DOHH2 (cell line): Measurements from ENCODE around the gene CREB5.
"Not testable (repeated sequence)": the region's sequence is repeated elsewhere in the genome, so short reads cannot be mapped to it uniquely, and the experiment has no call there.

Experiments used
- H3F3A ChIP-seq: fragments of 200-600 bp; sonication (generic), shearing (Covaris generic); 2 replicates; pipeline ENCODE4 v1.6.0; 2016; ENCODE audit warnings: antibody characterized with exemption, mild to moderate bottlenecking; ENCODE audit not compliant: control insufficient read depth, insufficient read depth
- H3K27ac ChIP-seq: fragments of 200-600 bp; sonication (generic); 2 replicates; pipeline ENCODE4 v1.5.1; 2014; ENCODE audit warnings: low read depth, mild to moderate bottlenecking, low read length, moderate library complexity
- H3K27me3 ChIP-seq: fragments of 200-600 bp; sonication (generic); 2 replicates; pipeline ENCODE4 v1.6.1; 2014; ENCODE audit warnings: mild to moderate bottlenecking, low read length, mixed read lengths; ENCODE audit not compliant: control insufficient read depth
- H3K36me3 ChIP-seq: fragments of 200-600 bp; sonication (generic); 2 replicates; pipeline ENCODE4 v1.6.1; 2014; ENCODE audit warnings: mild to moderate bottlenecking, low read length, moderate library complexity, mixed read lengths; ENCODE audit not compliant: control insufficient read depth
- H3K4me1 ChIP-seq: fragments of 200-600 bp; sonication (generic); 2 replicates; pipeline ENCODE4 v1.6.1; 2014; ENCODE audit warnings: mild to moderate bottlenecking, low read length, mixed read lengths; ENCODE audit not compliant: control insufficient read depth
- H3K4me2 ChIP-seq: fragments of 200-600 bp; sonication (generic); 2 replicates; pipeline ENCODE4 v1.6.0; 2014; ENCODE audit warnings: mild to moderate bottlenecking, low read length, moderate library complexity
- H3K4me3 ChIP-seq: fragments of 200-600 bp; sonication (generic); 2 replicates; pipeline ENCODE4 v1.5.1; 2014; ENCODE audit warnings: mild to moderate bottlenecking, low read length, mixed read lengths
- H3K79me2 ChIP-seq: fragments of 200-600 bp; sonication (generic); 2 replicates; pipeline ENCODE4 v1.6.1; 2014; ENCODE audit warnings: mild to moderate bottlenecking, low read length, mixed read lengths; ENCODE audit not compliant: control insufficient read depth
- H3K9me2 ChIP-seq: fragments of 200-600 bp; sonication (generic); replicated peaks from 2 replicates; pipeline ENCODE4 v1.6.1; 2014; ENCODE audit warnings: mild to moderate bottlenecking, low read length, mixed read lengths; ENCODE audit not compliant: control insufficient read depth
- H3K9me3 ChIP-seq: fragments of 200-600 bp; sonication (generic); 2 replicates; pipeline ENCODE4 v1.6.1; 2014; ENCODE audit warnings: antibody characterized with exemption, low read length, mixed read lengths; ENCODE audit not compliant: control insufficient read depth, insufficient read depth
- H4K20me1 ChIP-seq: fragments of 200-600 bp; sonication (generic); 2 replicates; pipeline ENCODE4 v1.6.0; 2014; ENCODE audit warnings: low read depth, mild to moderate bottlenecking, antibody characterized with exemption, low read length, moderate library complexity; ENCODE audit not compliant: control insufficient read depth, insufficient read depth
- CTCF ChIP-seq: fragments of 200-600 bp; sonication (generic); IDR thresholded peaks from one replicate; pipeline ENCODE4 v1.5.1; 2014; ENCODE audit warnings: antibody characterized with exemption, mild to moderate bottlenecking, low read depth, low read length; ENCODE audit not compliant: poor library complexity, severe bottlenecking
- EZH2phosphoT487 ChIP-seq: fragments of 200-600 bp; sonication (generic); IDR thresholded peaks from 2 replicates; pipeline ENCODE4 v1.6.1; 2017; ENCODE audit warnings: borderline replicate concordance, mild to moderate bottlenecking, antibody characterized with exemption, low read length, moderate library complexity, mixed read lengths

Gene CREB5

GRCh38 chr7:28818996-28819395 lies 406.7 kb downstream of the CREB5 start:
- Histone ChIP-seq H3K9me2 (no peaks in the 10 kb centered on the region), H3K4me3 (no peak overlapping the region), H3K4me2 (no peak overlapping the region), H3K79me2 (no peaks in the 10 kb centered on the region), H3K4me1 (peaks cover 44% of the 10 kb centered on the region), H3K9me3 (no peaks in the 10 kb centered on the region), H3K27me3 (no peaks in the 10 kb centered on the region), H3K36me3 (no peaks in the 10 kb centered on the region), H3F3A (peaks cover 7% of the 10 kb centered on the region; the same call in 1 of the 2 replicates), H4K20me1 (no peaks in the 10 kb centered on the region; the same call in 1 of the 2 replicates), H3K27ac (no peak overlapping the region)
- TF ChIP-seq CTCF: no peak
- no peak for TF ChIP-seq EZH2phosphoT487

GRCh38 chr7:28823582-28823981 lies 411.3 kb downstream of the CREB5 start:
- H3K9me2 ChIP-seq: no peaks in the 10 kb centered on the region
- H3K27me3 ChIP-seq: no peaks in the 10 kb centered on the region
- H3F3A ChIP-seq: no peaks in the 10 kb centered on the region
- H3K36me3 ChIP-seq: no peaks in the 10 kb centered on the region
- no peak overlapping the region for H3K4me3 ChIP-seq
- peaks cover 7% of the 10 kb centered on the region for H3K4me1 ChIP-seq
- H3K27ac ChIP-seq: no peak overlapping the region
- no peak overlapping the region for H3K4me2 ChIP-seq
- TF ChIP-seq EZH2phosphoT487 (no peak), CTCF (no peak)
- H3K79me2 ChIP-seq: no peaks in the 10 kb centered on the region
- H4K20me1 ChIP-seq: no peaks in the 10 kb centered on the region
- H3K9me3 ChIP-seq: no peaks in the 10 kb centered on the region

GRCh38 chr7:28825817-28826448 lies 413.6 kb downstream of the CREB5 start:
- H3F3A ChIP-seq, H3K9me3 ChIP-seq, H3K4me1 ChIP-seq, H3K36me3 ChIP-seq, H3K4me2 ChIP-seq, H3K9me2 ChIP-seq, H3K79me2 ChIP-seq, H3K27me3 ChIP-seq, H3K4me3 ChIP-seq, H4K20me1 ChIP-seq, H3K27ac ChIP-seq: not testable (repeated sequence)

- Histone ChIP-seq H3K4me2 (no peak overlapping the region), H3K27ac (no peak overlapping the region)
- TF ChIP-seq EZH2phosphoT487 (no peak), CTCF (no peak)
Measured at GRCh38 chr7:28830846-28831245, 418.5 kb downstream of the CREB5 start.

More at GRCh38 chr7:28830846-28831245, 418.5 kb downstream of the CREB5 start:
- no peaks in the 10 kb centered on the region for H3K4me1 ChIP-seq
- no peaks in the 10 kb centered on the region for H3K27me3 ChIP-seq
- H3K36me3 ChIP-seq: no peaks in the 10 kb centered on the region
- no peaks in the 10 kb centered on the region for H3K79me2 ChIP-seq
- no peaks in the 10 kb centered on the region for H3K9me3 ChIP-seq
- H3K4me3 ChIP-seq: no peak overlapping the region
- H3F3A ChIP-seq: no peaks in the 10 kb centered on the region
- no peaks in the 10 kb centered on the region for H3K9me2 ChIP-seq
- no peaks in the 10 kb centered on the region for H4K20me1 ChIP-seq
